ENCODE measurements around the gene YRDC. TPM values are rescaled to one million over a fixed set of nuclear protein-coding genes. Genes with fewer than 3 reads are reported as not detected.

The YRDC gene
- total and polyA plus RNA-seq, 2 experiments from 2014 or later = 18.4 to 46.0 TPM

DNA sequence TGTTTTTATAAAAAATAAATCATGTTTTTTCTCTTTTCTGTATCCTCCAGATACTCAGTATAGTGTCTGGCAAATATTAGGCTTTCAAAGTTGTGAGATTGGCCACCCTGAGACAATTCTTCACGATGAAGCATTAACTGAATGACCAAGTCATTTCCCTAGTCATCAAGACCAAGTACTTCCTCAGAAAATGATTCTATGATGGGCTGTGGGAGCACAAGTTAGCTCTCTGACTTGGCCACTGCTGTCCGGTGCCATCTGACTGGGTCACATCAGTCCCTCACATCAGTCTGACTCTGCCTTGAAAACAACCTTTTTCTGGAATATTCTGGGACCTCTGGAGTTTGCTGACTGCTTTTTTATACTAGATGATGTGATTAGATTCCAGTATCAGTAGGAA is 13.5 kb upstream of the YRDC start:
- DNase-seq (ENCODE audit: low spot score) (no peak), ATAC-seq (no peak)
- Mint-ChIP-seq H3K9me3 (no peaks in the 10 kb centered on the region), H3K36me3 (ENCODE audit: low read depth) (peaks cover 25% of the 10 kb centered on the region), H3K4me1 (0 out of 3 replicates have a peak, but pooled peaks cover 4% of the 10 kb centered on the region), H3K27me3 (ENCODE audit: insufficient read depth, low read depth, poor library complexity) (peaks cover 2% of the 10 kb centered on the region), H3K4me3 (no peak overlapping the region), H3K27ac (no peak overlapping the region)
- Histone ChIP-seq H3K36me3 (ENCODE audit: insufficient read depth) (peaks cover 32% of the 10 kb centered on the region), H3K4me2 (no peak overlapping the region), H3K4me3 (no peak overlapping the region), H3K79me2 (replicated peaks; ENCODE audit: insufficient read depth) (no peaks in the 10 kb centered on the region), H4K20me1 (replicated peaks; ENCODE audit: insufficient read depth) (peaks cover 9% of the 10 kb centered on the region; the same call in 1 of the 2 replicates), H3F3A (replicated peaks; ENCODE audit: low read depth) (no peaks in the 10 kb centered on the region), H3K9me2 (ENCODE audit: insufficient read depth) (no peaks in the 10 kb centered on the region), H3K27ac (ENCODE audit: low read depth) (no peak overlapping the region), H3K27me3 (ENCODE audit: insufficient read depth) (no peaks in the 10 kb centered on the region), H2AFZ (no peak overlapping the region), H3K4me1 (ENCODE audit: insufficient read depth) (no peaks in the 10 kb centered on the region)
- TF ChIP-seq ZNF114 (CRISPR knock-in tag; IDR thresholded peaks at IDR 0.05) (no peak), EZH2 (IDR thresholded peaks at IDR 0.05; ENCODE audit: low read depth, unreplicated experiment) (no peak), EZH2phosphoT487 (IDR thresholded peaks at IDR 0.05; ENCODE audit: unreplicated experiment) (no peak), POLR2AphosphoS5 (IDR thresholded peaks at IDR 0.05; ENCODE audit: low read depth) (no peak)
- TF ChIP-seq, protein P1, sequence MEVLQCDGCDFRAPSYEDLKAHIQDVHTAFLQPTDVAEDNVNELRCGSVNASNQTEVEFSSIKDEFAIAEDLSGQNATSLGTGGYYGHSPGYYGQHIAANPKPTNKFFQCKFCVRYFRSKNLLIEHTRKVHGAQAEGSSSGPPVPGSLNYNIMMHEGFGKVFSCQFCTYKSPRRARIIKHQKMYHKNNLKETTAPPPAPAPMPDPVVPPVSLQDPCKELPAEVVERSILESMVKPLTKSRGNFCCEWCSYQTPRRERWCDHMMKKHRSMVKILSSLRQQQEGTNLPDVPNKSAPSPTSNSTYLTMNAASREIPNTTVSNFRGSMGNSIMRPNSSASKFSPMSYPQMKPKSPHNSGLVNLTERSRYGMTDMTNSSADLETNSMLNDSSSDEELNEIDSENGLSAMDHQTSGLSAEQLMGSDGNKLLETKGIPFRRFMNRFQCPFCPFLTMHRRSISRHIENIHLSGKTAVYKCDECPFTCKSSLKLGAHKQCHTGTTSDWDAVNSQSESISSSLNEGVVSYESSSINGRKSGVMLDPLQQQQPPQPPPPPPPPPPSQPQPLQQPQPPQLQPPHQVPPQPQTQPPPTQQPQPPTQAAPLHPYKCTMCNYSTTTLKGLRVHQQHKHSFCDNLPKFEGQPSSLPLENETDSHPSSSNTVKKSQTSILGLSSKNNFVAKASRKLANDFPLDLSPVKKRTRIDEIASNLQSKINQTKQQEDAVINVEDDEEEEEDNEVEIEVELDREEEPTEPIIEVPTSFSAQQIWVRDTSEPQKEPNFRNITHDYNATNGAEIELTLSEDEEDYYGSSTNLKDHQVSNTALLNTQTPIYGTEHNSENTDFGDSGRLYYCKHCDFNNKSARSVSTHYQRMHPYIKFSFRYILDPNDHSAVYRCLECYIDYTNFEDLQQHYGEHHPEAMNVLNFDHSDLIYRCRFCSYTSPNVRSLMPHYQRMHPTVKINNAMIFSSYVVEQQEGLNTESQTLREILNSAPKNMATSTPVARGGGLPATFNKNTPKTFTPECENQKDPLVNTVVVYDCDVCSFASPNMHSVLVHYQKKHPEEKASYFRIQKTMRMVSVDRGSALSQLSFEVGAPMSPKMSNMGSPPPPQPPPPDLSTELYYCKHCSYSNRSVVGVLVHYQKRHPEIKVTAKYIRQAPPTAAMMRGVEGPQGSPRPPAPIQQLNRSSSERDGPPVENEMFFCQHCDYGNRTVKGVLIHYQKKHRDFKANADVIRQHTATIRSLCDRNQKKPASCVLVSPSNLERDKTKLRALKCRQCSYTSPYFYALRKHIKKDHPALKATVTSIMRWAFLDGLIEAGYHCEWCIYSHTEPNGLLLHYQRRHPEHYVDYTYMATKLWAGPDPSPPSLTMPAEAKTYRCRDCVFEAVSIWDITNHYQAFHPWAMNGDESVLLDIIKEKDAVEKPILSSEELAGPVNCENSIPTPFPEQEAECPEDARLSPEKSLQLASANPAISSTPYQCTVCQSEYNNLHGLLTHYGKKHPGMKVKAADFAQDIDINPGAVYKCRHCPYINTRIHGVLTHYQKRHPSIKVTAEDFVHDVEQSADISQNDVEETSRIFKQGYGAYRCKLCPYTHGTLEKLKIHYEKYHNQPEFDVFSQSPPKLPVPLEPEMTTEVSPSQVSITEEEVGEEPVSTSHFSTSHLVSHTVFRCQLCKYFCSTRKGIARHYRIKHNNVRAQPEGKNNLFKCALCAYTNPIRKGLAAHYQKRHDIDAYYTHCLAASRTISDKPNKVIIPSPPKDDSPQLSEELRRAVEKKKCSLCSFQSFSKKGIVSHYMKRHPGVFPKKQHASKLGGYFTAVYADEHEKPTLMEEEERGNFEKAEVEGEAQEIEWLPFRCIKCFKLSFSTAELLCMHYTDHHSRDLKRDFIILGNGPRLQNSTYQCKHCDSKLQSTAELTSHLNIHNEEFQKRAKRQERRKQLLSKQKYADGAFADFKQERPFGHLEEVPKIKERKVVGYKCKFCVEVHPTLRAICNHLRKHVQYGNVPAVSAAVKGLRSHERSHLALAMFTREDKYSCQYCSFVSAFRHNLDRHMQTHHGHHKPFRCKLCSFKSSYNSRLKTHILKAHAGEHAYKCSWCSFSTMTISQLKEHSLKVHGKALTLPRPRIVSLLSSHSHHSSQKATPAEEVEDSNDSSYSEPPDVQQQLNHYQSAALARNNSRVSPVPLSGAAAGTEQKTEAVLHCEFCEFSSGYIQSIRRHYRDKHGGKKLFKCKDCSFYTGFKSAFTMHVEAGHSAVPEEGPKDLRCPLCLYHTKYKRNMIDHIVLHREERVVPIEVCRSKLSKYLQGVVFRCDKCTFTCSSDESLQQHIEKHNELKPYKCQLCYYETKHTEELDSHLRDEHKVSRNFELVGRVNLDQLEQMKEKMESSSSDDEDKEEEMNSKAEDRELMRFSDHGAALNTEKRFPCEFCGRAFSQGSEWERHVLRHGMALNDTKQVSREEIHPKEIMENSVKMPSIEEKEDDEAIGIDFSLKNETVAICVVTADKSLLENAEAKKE (CRISPR knock-in tag; IDR thresholded peaks at IDR 0.05) = no peak
- TF ChIP-seq, protein P2, sequence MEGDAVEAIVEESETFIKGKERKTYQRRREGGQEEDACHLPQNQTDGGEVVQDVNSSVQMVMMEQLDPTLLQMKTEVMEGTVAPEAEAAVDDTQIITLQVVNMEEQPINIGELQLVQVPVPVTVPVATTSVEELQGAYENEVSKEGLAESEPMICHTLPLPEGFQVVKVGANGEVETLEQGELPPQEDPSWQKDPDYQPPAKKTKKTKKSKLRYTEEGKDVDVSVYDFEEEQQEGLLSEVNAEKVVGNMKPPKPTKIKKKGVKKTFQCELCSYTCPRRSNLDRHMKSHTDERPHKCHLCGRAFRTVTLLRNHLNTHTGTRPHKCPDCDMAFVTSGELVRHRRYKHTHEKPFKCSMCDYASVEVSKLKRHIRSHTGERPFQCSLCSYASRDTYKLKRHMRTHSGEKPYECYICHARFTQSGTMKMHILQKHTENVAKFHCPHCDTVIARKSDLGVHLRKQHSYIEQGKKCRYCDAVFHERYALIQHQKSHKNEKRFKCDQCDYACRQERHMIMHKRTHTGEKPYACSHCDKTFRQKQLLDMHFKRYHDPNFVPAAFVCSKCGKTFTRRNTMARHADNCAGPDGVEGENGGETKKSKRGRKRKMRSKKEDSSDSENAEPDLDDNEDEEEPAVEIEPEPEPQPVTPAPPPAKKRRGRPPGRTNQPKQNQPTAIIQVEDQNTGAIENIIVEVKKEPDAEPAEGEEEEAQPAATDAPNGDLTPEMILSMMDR (conservative IDR thresholded peaks at IDR 0.05; ENCODE audit: low read depth in 2 of 2) = no peak
